Activated CD4-positive, alpha-beta T cell treated with anti-CD3 and anti-CD28 coated beads, Interleukin-2, Interleukin-4, amounts not matched to agents 100 ng/mL and 50 ng/mL, durations not matched to agents 16 hours and 8 hours (primary cell): ENCODE data around the gene LPIN2.
"Not testable (repeated sequence)": the region's sequence is repeated elsewhere in the genome, so short reads cannot be mapped to it uniquely, and the experiment has no call there.

Experiments used
- DNase-seq: peaks from one replicate; pipeline ENCODE4 v3.0.0-alpha.2; 2020; ENCODE audit warnings: low spot score

The LPIN2 gene

GRCh38 chr18:3007491-3007890, 5.5 kb downstream of the LPIN2 start:
- no peak for DNase-seq

GRCh38 chr18:3005462-3005861, 7.5 kb downstream of the LPIN2 start:
- no peak for DNase-seq

- not testable (repeated sequence) for DNase-seq
Measured at GRCh38 chr18:3003766-3004165, 9.2 kb downstream of the LPIN2 start.

GRCh38 chr18:3002732-3003131, 10.2 kb downstream of the LPIN2 start:
- no peak for DNase-seq

- peak; percentile 43 for DNase-seq
Measured at GRCh38 chr18:2998644-2999043, 14.3 kb downstream of the LPIN2 start.

- DNase-seq = peak; percentile 25
Measured at GRCh38 chr18:2997846-2998564, 14.9 kb downstream of the LPIN2 start.

- DNase-seq = peak; percentile 40
Measured at GRCh38 chr18:2997429-2997828, 15.5 kb downstream of the LPIN2 start.

GRCh38 chr18:2994603-2995432, 18.1 kb downstream of the LPIN2 start:
- peak; percentile 73 for DNase-seq

GRCh38 chr18:2994020-2994589, 18.8 kb downstream of the LPIN2 start:
- DNase-seq = no peak

GRCh38 chr18:2992995-2993877, 19.7 kb downstream of the LPIN2 start:
- peak; percentile 59 for DNase-seq

GRCh38 chr18:2990956-2991640, 21.8 kb downstream of the LPIN2 start:
- DNase-seq = no peak

- DNase-seq = no peak
Measured at GRCh38 chr18:2987876-2988790, 24.8 kb downstream of the LPIN2 start.

GRCh38 chr18:2986150-2986865, 26.6 kb downstream of the LPIN2 start:
- no peak for DNase-seq

GRCh38 chr18:2985628-2986027, 27.3 kb downstream of the LPIN2 start:
- no peak for DNase-seq

GRCh38 chr18:2984703-2985261, 28.2 kb downstream of the LPIN2 start:
- no peak for DNase-seq

GRCh38 chr18:2984091-2984490, 28.9 kb downstream of the LPIN2 start:
- no peak for DNase-seq

- no peak for DNase-seq
Measured at GRCh38 chr18:2983296-2983695, 29.6 kb downstream of the LPIN2 start.

GRCh38 chr18:2982452-2983269, 30.3 kb downstream of the LPIN2 start:
- DNase-seq = no peak
